Esophagus muscularis mucosa (tissue), 4 donors: ENCODE data around the gene PRR20G.

Experiments
- CTCF ChIP-seq, 3 experiments: fragments of 200-600 bp in 2 of 3; fragments of 450-650 bp in 1 of 3; sonication (generic) in 2 of 3; IDR thresholded peaks; one replicate each; pipeline ENCODE4 v1.5.1; 2017 to 2019; ENCODE audit warnings: antibody characterized with exemption in 3 of 3, mild to moderate bottlenecking in 2 of 3, moderate library complexity in 1 of 3
- EP300 ChIP-seq: sonication (generic); formaldehyde crosslinking; IDR thresholded peaks from one replicate; pipeline ENCODE4 v1.6.1; 2017; ENCODE audit warnings: antibody characterized with exemption
- POLR2A ChIP-seq: fragments of 450-650 bp; IDR thresholded peaks from one replicate; pipeline ENCODE4 v1.6.1; 2017; ENCODE audit warnings: antibody characterized with exemption, moderate library complexity, mild to moderate bottlenecking, low read depth
- POLR2AphosphoS5 ChIP-seq, 2 donors: sonication (generic); formaldehyde crosslinking; IDR thresholded peaks; one replicate each; pipeline ENCODE4 v1.6.1; 2017; ENCODE audit warnings: antibody characterized with exemption in 2 of 2

GRCh38 chr3:127265581-127265981 is 22.3 kb downstream of the PRR20G start:
- TF ChIP-seq CTCF (IDR thresholded peaks at IDR 0.05) (no peak), POLR2AphosphoS5 (IDR thresholded peaks at IDR 0.05) (no peak), POLR2A (no peak), EP300 (no peak)
